Fibroblast of pulmonary artery (primary cell): ENCODE measurements around the gene SYT1.

Experiments used
- DNase-seq: peaks from one replicate; pipeline ENCODE4 v3.0.0-alpha.2; 2010; ENCODE audit warnings: low read depth
- H3K4me3 ChIP-seq: replicated peaks from 2 replicates; pipeline ENCODE4 v1.5.1; 2011; ENCODE audit warnings: low read depth, mild to moderate bottlenecking, control low read depth, low read length, moderate library complexity
- CTCF ChIP-seq: IDR thresholded peaks from 2 replicates; pipeline ENCODE4 v1.5.1; 2011; ENCODE audit warnings: mild to moderate bottlenecking, control low read depth, low read length, inconsistent platforms; ENCODE audit errors: missing control alignments

The SYT1 gene

GRCh38 chr12:79283364-79283763 lies 418.8 kb downstream of the SYT1 start:
- no peak for DNase-seq
- H3K4me3 ChIP-seq = no peak overlapping the region
- no peak for TF ChIP-seq CTCF

GRCh38 chr12:79288911-79289310 lies 424.3 kb downstream of the SYT1 start:
- TF ChIP-seq CTCF = no peak
- no peak overlapping the region for H3K4me3 ChIP-seq
- no peak for DNase-seq

- TF ChIP-seq CTCF = no peak
Observed at GRCh38 chr12:79291711-79292110, 427.1 kb downstream of the SYT1 start.

GRCh38 chr12:79294590-79294989 lies 430.0 kb downstream of the SYT1 start:
- no peak for TF ChIP-seq CTCF
- DNase-seq = no peak
- no peak overlapping the region for H3K4me3 ChIP-seq

More at GRCh38 chr12:79291711-79292110, 427.1 kb downstream of the SYT1 start:
- no peak overlapping the region for H3K4me3 ChIP-seq
- DNase-seq = no peak

GRCh38 chr12:79295572-79295971 lies 431.0 kb downstream of the SYT1 start:
- no peak for DNase-seq
- H3K4me3 ChIP-seq = no peak overlapping the region
- no peak for TF ChIP-seq CTCF

- H3K4me3 ChIP-seq = no peak overlapping the region
- no peak for TF ChIP-seq CTCF
- no peak for DNase-seq
Observed at GRCh38 chr12:79296133-79296532, 431.6 kb downstream of the SYT1 start.

- TF ChIP-seq CTCF = no peak
- no peak overlapping the region for H3K4me3 ChIP-seq
- no peak for DNase-seq
Observed at GRCh38 chr12:79296871-79297270, 432.3 kb downstream of the SYT1 start.
